ENCODE measurements around the gene S100A7.

DNA sequence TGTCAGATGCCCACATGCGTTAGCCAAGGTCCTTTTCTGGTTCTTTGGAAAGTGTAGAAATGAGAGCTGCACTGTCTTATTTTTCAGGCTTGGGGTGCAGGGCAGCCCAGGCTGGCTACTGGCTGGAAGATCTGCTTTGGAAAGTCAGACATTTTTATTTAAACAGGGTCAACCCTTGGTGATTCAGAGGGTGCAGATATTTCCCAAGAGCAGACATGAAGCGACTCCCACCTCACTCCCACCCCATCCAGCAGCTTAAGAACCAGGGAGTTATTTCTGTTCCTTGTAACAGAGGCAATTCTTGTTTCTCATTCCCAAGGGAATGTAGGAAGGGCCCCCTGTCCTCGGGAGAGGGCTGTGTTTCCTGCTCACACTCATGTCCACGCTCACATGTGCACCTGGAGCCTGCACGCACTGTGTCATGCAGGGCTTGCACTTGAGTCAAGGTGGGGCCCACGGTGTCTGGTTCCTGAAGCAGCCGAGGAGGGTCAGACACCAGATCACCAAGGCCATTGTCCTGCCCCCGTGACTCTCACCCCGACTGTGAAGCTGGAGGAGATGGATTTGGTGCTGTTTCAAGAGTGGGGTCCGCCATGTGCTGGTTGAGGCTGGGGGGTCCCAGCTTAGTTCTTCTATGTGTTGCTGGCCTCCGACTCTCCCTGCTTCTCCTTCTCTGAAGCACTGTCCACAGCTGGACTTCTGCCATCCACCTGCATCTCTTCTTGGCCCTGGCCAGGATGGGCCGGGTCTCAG, 43.1 kb downstream of the S100A7 start:
- TF ChIP-seq, protein P1, sequence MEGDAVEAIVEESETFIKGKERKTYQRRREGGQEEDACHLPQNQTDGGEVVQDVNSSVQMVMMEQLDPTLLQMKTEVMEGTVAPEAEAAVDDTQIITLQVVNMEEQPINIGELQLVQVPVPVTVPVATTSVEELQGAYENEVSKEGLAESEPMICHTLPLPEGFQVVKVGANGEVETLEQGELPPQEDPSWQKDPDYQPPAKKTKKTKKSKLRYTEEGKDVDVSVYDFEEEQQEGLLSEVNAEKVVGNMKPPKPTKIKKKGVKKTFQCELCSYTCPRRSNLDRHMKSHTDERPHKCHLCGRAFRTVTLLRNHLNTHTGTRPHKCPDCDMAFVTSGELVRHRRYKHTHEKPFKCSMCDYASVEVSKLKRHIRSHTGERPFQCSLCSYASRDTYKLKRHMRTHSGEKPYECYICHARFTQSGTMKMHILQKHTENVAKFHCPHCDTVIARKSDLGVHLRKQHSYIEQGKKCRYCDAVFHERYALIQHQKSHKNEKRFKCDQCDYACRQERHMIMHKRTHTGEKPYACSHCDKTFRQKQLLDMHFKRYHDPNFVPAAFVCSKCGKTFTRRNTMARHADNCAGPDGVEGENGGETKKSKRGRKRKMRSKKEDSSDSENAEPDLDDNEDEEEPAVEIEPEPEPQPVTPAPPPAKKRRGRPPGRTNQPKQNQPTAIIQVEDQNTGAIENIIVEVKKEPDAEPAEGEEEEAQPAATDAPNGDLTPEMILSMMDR (IDR thresholded peaks at IDR 0.05) = no peak
- no peak for TF ChIP-seq ZFX (IDR thresholded peaks at IDR 0.05; ENCODE audit: borderline replicate concordance)
